HG03025 (cell line): Measurements from ENCODE around the gene HPCA.

Experiments used
- ATAC-seq: cut with Tn5 transposase; IDR thresholded peaks from one replicate; pipeline ENCODE4 v1.9.1; 2021; ENCODE audit warnings: mild to moderate bottlenecking, moderate library complexity; ENCODE audit not compliant: unreplicated experiment, low FRiP score

Gene HPCA

GRCh38 chr1:32888134-32888533, 1.8 kb downstream of the HPCA start:
- no peak for ATAC-seq

DNA sequence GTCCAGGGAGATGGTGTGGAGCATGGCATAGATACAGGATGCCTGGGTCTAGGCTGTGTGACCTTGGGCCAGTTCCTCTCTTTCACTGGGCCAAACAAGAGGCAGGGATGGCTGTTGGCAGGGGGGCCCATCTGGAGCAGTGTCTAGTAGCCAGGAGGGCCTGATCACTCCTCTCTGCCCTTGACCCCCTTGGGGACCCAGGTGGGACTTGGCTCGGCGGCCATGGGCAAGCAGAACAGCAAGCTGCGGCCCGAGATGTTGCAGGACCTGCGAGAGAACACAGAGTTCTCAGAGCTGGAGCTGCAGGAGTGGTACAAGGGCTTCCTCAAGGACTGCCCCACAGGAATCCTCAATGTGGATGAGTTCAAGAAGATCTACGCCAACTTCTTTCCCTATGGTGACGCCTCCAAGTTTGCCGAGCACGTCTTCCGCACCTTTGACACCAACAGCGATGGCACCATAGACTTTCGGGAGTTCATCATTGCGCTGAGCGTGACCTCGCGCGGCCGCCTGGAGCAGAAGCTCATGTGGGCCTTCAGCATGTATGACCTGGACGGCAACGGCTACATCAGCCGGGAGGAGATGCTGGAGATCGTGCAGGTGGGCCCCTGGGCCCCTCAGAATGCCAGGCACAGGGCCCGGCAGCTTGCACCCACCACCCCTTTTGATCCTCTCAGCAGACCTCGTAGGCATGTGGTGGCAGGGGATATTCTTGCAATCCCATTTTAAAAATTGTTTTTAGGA, 2.6 kb downstream of the HPCA start:
- no peak for ATAC-seq

- ATAC-seq, result no peak
Measured at GRCh38 chr1:32889731-32890278, 3.5 kb downstream of the HPCA start.

GRCh38 chr1:32890516-32891240, 4.4 kb downstream of the HPCA start:
- no peak for ATAC-seq

- no peak for ATAC-seq
Measured at GRCh38 chr1:32891241-32891570, 4.9 kb downstream of the HPCA start.

- ATAC-seq, result no peak
Measured at GRCh38 chr1:32891630-32892029, 5.3 kb downstream of the HPCA start.

GRCh38 chr1:32892368-32893197, 6.3 kb downstream of the HPCA start:
- no peak for ATAC-seq

DNA sequence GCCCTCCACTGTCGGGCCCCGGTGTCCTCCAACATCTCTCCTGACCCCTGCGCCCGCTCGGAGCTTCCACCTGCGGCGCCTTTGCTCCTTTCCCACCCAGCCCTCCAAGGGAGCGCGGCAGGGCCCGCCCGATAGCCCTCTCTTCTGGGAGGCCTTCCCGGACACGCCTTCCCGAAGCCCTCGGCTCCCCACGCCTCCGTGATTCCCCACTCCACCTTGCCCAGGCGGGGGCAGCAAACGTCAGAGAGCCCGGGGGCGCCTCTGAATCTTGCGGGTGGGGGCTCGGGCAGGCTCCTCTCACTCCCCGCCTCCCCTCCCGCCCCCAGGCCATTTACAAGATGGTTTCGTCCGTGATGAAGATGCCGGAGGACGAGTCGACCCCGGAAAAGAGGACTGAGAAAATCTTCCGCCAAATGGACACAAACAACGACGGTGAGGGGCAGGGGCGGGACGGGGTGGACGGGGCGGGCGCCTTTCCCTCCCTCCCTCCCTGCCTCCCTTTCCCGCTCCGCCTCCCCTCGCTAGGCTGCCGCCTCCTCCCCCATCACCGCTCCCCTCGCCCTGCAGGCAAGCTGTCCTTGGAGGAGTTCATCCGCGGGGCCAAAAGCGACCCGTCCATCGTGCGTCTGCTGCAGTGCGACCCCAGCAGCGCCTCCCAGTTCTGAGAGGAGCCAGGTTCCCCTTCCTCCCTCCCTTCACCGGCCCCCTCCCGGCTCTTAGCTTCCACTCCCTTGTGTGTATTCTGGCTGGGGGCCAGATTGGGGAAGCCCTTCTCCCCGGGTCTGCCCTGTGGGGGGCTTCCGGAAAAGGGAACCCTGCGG, 7.1 kb downstream of the HPCA start:
- no peak for ATAC-seq

DNA sequence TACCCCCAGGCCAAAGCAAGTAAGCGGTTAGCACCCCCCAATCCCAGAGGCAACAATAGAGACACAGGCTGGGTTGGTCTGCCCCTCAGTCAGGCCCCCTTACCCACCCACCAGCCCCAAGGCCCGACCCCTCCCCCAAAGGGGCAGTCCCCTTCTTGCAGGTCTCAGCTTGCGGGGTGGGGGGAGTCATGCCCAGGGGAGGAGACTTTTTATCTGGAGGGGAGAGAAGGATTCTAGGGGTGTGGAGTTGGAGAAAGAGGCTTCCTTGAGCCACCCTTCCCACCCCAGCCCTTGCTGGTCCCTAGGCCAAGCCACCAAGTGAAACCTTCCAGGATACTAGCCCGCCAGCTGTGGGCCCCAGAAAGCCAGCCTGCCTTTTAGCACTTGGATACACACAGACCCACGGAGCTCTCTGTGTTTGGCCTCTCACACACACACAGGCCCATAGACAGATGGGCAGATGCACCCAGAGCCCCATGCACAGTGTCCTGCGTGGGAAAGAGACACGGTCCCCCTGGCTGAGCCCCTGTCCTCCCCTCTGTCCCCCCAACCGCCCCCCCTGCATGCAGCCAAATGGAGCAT, 7.8 kb downstream of the HPCA start:
- no peak for ATAC-seq

DNA sequence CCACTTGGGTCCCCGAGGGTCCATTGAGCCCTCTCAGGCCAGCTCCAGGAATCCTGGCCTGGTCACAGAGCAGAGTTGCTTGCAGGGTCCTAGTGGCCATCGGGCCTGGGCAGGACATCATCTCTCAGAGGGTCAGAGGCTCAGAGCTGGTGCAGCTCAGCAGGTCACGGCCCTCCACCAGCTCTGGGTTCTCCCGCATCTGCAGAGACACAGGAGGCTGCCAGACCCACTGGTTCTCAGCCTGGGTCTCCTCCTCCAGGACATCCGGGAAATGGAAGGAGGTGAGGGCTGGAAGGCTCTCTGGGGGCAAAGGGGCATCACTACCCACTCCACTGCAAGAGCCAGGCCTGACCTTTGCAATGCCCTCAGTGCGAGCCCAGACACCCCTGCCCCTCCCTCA, 8.4 kb downstream of the HPCA start:
- ATAC-seq, result no peak

- no peak for ATAC-seq
Measured at GRCh38 chr1:32895325-32896215, 9.3 kb downstream of the HPCA start.

DNA sequence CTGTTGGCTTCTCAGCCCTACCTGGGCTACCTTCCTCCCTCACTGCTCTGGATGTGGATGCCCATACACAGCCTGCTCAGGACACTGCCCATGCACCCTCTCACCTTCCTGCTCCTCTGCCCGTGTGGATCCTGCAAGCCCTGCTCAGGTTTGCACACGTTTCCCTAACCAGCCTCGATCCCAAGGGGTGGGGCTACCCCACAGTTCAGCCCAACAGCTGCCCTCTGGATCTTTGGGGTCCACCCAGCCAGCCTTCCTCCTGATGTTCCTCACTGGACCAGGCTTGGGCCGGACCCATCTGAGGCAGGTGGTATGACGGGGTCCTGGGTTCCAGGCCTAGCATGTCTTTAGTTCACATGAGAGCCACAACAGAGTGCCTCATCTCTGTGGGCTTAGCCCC, 10.2 kb downstream of the HPCA start:
- ATAC-seq, result no peak

GRCh38 chr1:32897082-32898049, 11.1 kb downstream of the HPCA start:
- no peak for ATAC-seq

DNA sequence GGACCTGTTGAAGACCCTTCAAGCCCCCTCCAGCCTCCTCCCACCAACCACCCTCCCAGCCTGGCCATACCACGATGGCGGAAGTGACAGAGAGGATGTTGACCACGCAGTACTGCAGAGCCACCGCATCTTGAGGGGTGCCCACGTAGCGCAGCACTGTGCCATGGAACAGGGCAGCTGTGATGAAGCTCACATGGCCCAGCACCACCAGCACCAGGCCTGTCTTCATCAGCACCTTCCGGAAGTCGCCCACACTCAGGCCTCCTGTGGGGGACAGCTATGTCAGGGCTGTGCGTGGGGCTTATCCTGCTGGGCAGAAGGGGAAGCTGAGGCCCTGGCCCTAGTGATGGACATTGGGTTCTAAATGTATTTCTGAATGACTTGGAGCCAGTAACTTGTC, 11.8 kb downstream of the HPCA start:
- no peak for ATAC-seq

GRCh38 chr1:32898958-32899357, 12.7 kb downstream of the HPCA start:
- ATAC-seq, result no peak

- ATAC-seq, result no peak
Measured at GRCh38 chr1:32899586-32900296, 13.4 kb downstream of the HPCA start.

DNA sequence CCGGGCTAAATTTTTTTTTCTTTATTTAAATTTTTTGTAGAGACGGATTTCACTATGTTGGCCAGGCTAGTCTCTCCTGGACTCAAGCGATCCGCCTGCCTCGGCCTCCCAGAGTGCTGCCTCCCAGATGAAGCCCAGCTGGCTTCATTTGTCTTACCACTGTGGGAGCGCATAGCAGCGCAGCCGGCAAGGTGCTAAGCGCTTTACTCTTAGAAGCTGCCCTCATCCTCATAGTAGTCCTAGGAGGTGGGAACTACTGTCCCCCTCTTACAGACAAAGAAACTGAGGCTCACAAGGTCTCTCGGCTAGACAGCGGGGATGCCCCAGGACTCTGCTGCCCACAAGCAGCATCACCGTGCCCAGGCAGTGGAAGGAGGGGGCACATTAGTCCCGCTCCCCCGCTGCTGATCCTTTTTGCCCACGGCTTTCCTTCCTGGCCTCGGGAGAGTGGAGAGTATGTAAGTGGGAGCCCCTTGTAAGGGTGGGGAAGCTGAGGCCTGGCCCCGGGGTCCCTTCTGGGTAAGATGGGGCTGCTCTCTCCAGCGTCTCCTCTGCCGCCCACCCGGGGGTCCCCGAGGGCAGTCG, 14.2 kb downstream of the HPCA start:
- no peak for ATAC-seq
